C4-2B (cell line): ENCODE results near the gene FBXO31.

Experiments
- H3K27ac ChIP-seq: fragments of 450-650 bp; 2 replicates; pipeline ENCODE4 v1.5.1; 2017
- CTCF ChIP-seq: fragments of 450-650 bp; conservative IDR thresholded peaks from 2 replicates; pipeline ENCODE4 v1.5.1; 2017; ENCODE audit warnings: mild to moderate bottlenecking
- ZFX ChIP-seq: fragments of 450-650 bp; IDR thresholded peaks from 2 replicates; pipeline ENCODE4 v1.6.1; 2017

FBXO31 gene

GRCh38 chr16:87286839-87287626 lies 96.5 kb downstream of the FBXO31 start:
- no peak overlapping the region for H3K27ac ChIP-seq
- TF ChIP-seq CTCF: no peak
- TF ChIP-seq ZFX: no peak

GRCh38 chr16:87284183-87284582 lies 99.4 kb downstream of the FBXO31 start:
- TF ChIP-seq ZFX: no peak
- TF ChIP-seq CTCF: no peak
- H3K27ac ChIP-seq: no peak overlapping the region

GRCh38 chr16:87279094-87279658 lies 104.4 kb downstream of the FBXO31 start:
- no peak overlapping the region for H3K27ac ChIP-seq
- TF ChIP-seq ZFX (no peak), CTCF (no peak)

GRCh38 chr16:87278191-87279093 lies 105.1 kb downstream of the FBXO31 start:
- no peak overlapping the region for H3K27ac ChIP-seq
- no peak for TF ChIP-seq ZFX
- peak; percentile 91 for TF ChIP-seq CTCF
